BLaER1 (cell line): ENCODE results near the gene VPS13D.
"Not testable (repeated sequence)": the region's sequence is repeated elsewhere in the genome, so short reads cannot be mapped to it uniquely, and the experiment has no call there.

ENCODE experiments used
- H3K27ac ChIP-seq: shearing (Covaris generic); formaldehyde crosslinking; 2 replicates; pipeline ENCODE4 v1.8.1; 2022
- H3K27me3 ChIP-seq: shearing (Covaris generic); formaldehyde crosslinking; 2 replicates; pipeline ENCODE4 v1.8.1; 2022
- H3K36me3 ChIP-seq: shearing (Covaris generic); formaldehyde crosslinking; 2 replicates; pipeline ENCODE4 v1.8.1; 2022
- H3K4me1 ChIP-seq: shearing (Covaris generic); formaldehyde crosslinking; 2 replicates; pipeline ENCODE4 v1.8.1; 2022
- H3K4me2 ChIP-seq: shearing (Covaris generic); formaldehyde crosslinking; 2 replicates; pipeline ENCODE4 v1.8.1; 2022
- H3K4me3 ChIP-seq: shearing (Covaris generic); formaldehyde crosslinking; 2 replicates; pipeline ENCODE4 v1.8.1; 2022
- H3K9ac ChIP-seq: shearing (Covaris generic); formaldehyde crosslinking; 2 replicates; pipeline ENCODE4 v1.8.1; 2022
- H3K9me3 ChIP-seq: shearing (Covaris generic); formaldehyde crosslinking; 2 replicates; pipeline ENCODE4 v1.8.1; 2022
- H4K20me1 ChIP-seq: shearing (Covaris generic); formaldehyde crosslinking; 2 replicates; pipeline ENCODE4 v1.8.1; 2022
- Cebpa-rat ChIP-seq: shearing (Covaris generic); IDR thresholded peaks from 2 replicates; pipeline ENCODE4 v1.8.1; 2022

The VPS13D gene

GRCh38 chr1:12447849-12448312 lies 218.1 kb downstream of the VPS13D start:
- Histone ChIP-seq H3K4me3 (no peak overlapping the region), H3K9me3 (no peaks in the 10 kb centered on the region; the same call in 1 of the 2 replicates), H3K27me3 (no peaks in the 10 kb centered on the region), H3K9ac (no peak overlapping the region), H3K27ac (no peak overlapping the region), H3K4me1 (peaks cover 53% of the 10 kb centered on the region), H3K36me3 (peaks cover 40% of the 10 kb centered on the region; the same call in 1 of the 2 replicates), H3K4me2 (peak overlapping the region; percentile 77), H4K20me1 (no peaks in the 10 kb centered on the region)
- TF ChIP-seq Cebpa-rat, result no peak

GRCh38 chr1:12448746-12449177 lies 218.9 kb downstream of the VPS13D start:
- peak overlapping the region; percentile 64 for H3K27ac ChIP-seq
- H3K27me3 ChIP-seq, result no peaks in the 10 kb centered on the region
- no peaks in the 10 kb centered on the region for H4K20me1 ChIP-seq
- no peak for TF ChIP-seq Cebpa-rat
- H3K4me2 ChIP-seq, result peak overlapping the region; percentile 77
- peaks cover 38% of the 10 kb centered on the region; the same call in 1 of the 2 replicates for H3K36me3 ChIP-seq
- H3K4me3 ChIP-seq, result no peak overlapping the region
- 0 out of 2 replicates have a peak overlapping the region, but pooled peaks have one; percentile 13 for H3K9ac ChIP-seq
- no peaks in the 10 kb centered on the region; the same call in 1 of the 2 replicates for H3K9me3 ChIP-seq
- peaks cover 62% of the 10 kb centered on the region for H3K4me1 ChIP-seq

- no peaks in the 10 kb centered on the region for H3K27me3 ChIP-seq
- TF ChIP-seq Cebpa-rat, result no peak
- peak overlapping the region; percentile 77 for H3K4me2 ChIP-seq
- H3K9ac ChIP-seq, result no peak overlapping the region
- peaks cover 76% of the 10 kb centered on the region for H3K4me1 ChIP-seq
- H3K36me3 ChIP-seq, result peaks cover 34% of the 10 kb centered on the region; the same call in 1 of the 2 replicates
- peak overlapping the region; percentile 64; the same call in 1 of the 2 replicates for H3K27ac ChIP-seq
- no peak overlapping the region for H3K4me3 ChIP-seq
- H4K20me1 ChIP-seq, result no peaks in the 10 kb centered on the region
- H3K9me3 ChIP-seq, result no peaks in the 10 kb centered on the region
These were observed 220.4 kb downstream of the VPS13D start for GRCh38 chr1:12450090-12450755.

GRCh38 chr1:12450756-12451559 lies 221.1 kb downstream of the VPS13D start:
- peaks cover 84% of the 10 kb centered on the region for H3K4me1 ChIP-seq
- H3K27me3 ChIP-seq, result no peaks in the 10 kb centered on the region
- H3K4me3 ChIP-seq, result no peak overlapping the region
- H3K9me3 ChIP-seq, result no peaks in the 10 kb centered on the region
- peaks cover 33% of the 10 kb centered on the region for H3K36me3 ChIP-seq
- 0 out of 2 replicates have a peak overlapping the region, but pooled peaks have one; percentile 64 for H3K27ac ChIP-seq
- no peaks in the 10 kb centered on the region for H4K20me1 ChIP-seq
- H3K4me2 ChIP-seq, result peak overlapping the region; percentile 77; the same call in 1 of the 2 replicates
- no peak for TF ChIP-seq Cebpa-rat
- H3K9ac ChIP-seq, result no peak overlapping the region

- Histone ChIP-seq H3K4me2 (no peak overlapping the region), H3K36me3 (peaks cover 33% of the 10 kb centered on the region), H4K20me1 (no peaks in the 10 kb centered on the region), H3K9ac (no peak overlapping the region), H3K4me3 (no peak overlapping the region), H3K9me3 (no peaks in the 10 kb centered on the region), H3K27ac (no peak overlapping the region), H3K4me1 (peaks cover 89% of the 10 kb centered on the region), H3K27me3 (no peaks in the 10 kb centered on the region)
- TF ChIP-seq Cebpa-rat, result no peak
These were observed 221.7 kb downstream of the VPS13D start for GRCh38 chr1:12451560-12451900.

- Histone ChIP-seq H3K9me3 (no peaks in the 10 kb centered on the region), H3K4me3 (no peak overlapping the region), H3K4me1 (peaks cover 97% of the 10 kb centered on the region), H3K4me2 (peak overlapping the region; percentile 67; the same call in 1 of the 2 replicates), H3K27ac (no peak overlapping the region), H3K36me3 (peaks cover 36% of the 10 kb centered on the region), H3K9ac (no peak overlapping the region), H4K20me1 (no peaks in the 10 kb centered on the region), H3K27me3 (no peaks in the 10 kb centered on the region)
- TF ChIP-seq Cebpa-rat, result no peak
These were observed 222.4 kb downstream of the VPS13D start for GRCh38 chr1:12452262-12452661.

- H3K27me3 ChIP-seq, result no peaks in the 10 kb centered on the region
- peak overlapping the region; percentile 67 for H3K4me2 ChIP-seq
- no peak for TF ChIP-seq Cebpa-rat
- H3K27ac ChIP-seq, result peak overlapping the region; percentile 76
- H4K20me1 ChIP-seq, result no peaks in the 10 kb centered on the region
- H3K4me3 ChIP-seq, result no peak overlapping the region
- H3K9me3 ChIP-seq, result no peaks in the 10 kb centered on the region
- peak overlapping the region; percentile 26; the same call in 1 of the 2 replicates for H3K9ac ChIP-seq
- peaks cover 39% of the 10 kb centered on the region for H3K36me3 ChIP-seq
- H3K4me1 ChIP-seq, result peaks cover 100% of the 10 kb centered on the region
These were observed 223.8 kb downstream of the VPS13D start for GRCh38 chr1:12453400-12454343.

- peak overlapping the region; percentile 76 for H3K27ac ChIP-seq
These were observed 224.9 kb downstream of the VPS13D start for GRCh38 chr1:12454406-12455391.

GRCh38 chr1:12456081-12456480 lies 226.3 kb downstream of the VPS13D start:
- peaks cover 49% of the 10 kb centered on the region for H3K36me3 ChIP-seq

More at GRCh38 chr1:12454406-12455391, 224.9 kb downstream of the VPS13D start:
- H4K20me1 ChIP-seq, result no peaks in the 10 kb centered on the region
- H3K36me3 ChIP-seq, result peaks cover 48% of the 10 kb centered on the region
- H3K9me3 ChIP-seq, result no peaks in the 10 kb centered on the region
- peak overlapping the region; percentile 67 for H3K4me2 ChIP-seq
- H3K4me1 ChIP-seq, result peaks cover 92% of the 10 kb centered on the region
- no peak overlapping the region for H3K4me3 ChIP-seq
- no peak for TF ChIP-seq Cebpa-rat
- H3K9ac ChIP-seq, result peak overlapping the region; percentile 26
- no peaks in the 10 kb centered on the region for H3K27me3 ChIP-seq

More at GRCh38 chr1:12456081-12456480, 226.3 kb downstream of the VPS13D start:
- Histone ChIP-seq H3K27ac (peak overlapping the region; percentile 76), H3K4me1 (peaks cover 78% of the 10 kb centered on the region), H3K4me2 (peak overlapping the region; percentile 67)
- H3K4me3 ChIP-seq, H3K27me3 ChIP-seq, H3K9me3 ChIP-seq, H4K20me1 ChIP-seq, H3K9ac ChIP-seq: not testable (repeated sequence)
